Mesenchymal stem cell (in vitro differentiated cells and primary cell): Measurements from ENCODE around the gene CYP2S1.

Source experiments
- DNase-seq: peaks from one replicate; pipeline ENCODE4 v3.0.0-alpha.2; 2013
- H2AFZ ChIP-seq: one replicate; pipeline ENCODE4 v1.6.1; 2013; ENCODE audit warnings: low read depth, mild to moderate bottlenecking, control low read depth, inconsistent platforms, low read length, moderate library complexity
- H2AK5ac ChIP-seq: 2 replicates; pipeline ENCODE4 v1.6.1; 2013; ENCODE audit warnings: low read length, moderate library complexity, mild to moderate bottlenecking, inconsistent platforms; ENCODE audit not compliant: severe bottlenecking
- H2BK120ac ChIP-seq: one replicate; pipeline ENCODE4 v1.6.1; 2013; ENCODE audit warnings: low read depth, mild to moderate bottlenecking, inconsistent platforms, low read length, moderate library complexity
- H2BK12ac ChIP-seq, 2 experiments: one replicate each; pipeline ENCODE4 v1.6.1; 2013; ENCODE audit warnings: inconsistent platforms in 2 of 2, low read length in 2 of 2, mild to moderate bottlenecking in 2 of 2, moderate library complexity in 2 of 2, control low read depth in 1 of 2
- H2BK15ac ChIP-seq: one replicate; pipeline ENCODE4 v1.6.1; 2013; ENCODE audit warnings: mild to moderate bottlenecking, low read depth, inconsistent platforms; ENCODE audit not compliant: poor library complexity, severe bottlenecking
- H2BK5ac ChIP-seq: 2 replicates; pipeline ENCODE4 v1.6.1; 2013; ENCODE audit warnings: low read depth, mild to moderate bottlenecking, low read length, control low read depth, inconsistent platforms; ENCODE audit not compliant: poor library complexity, severe bottlenecking
- H3K14ac ChIP-seq, 2 experiments: one replicate each; pipeline ENCODE4 v1.6.1; 2013; ENCODE audit warnings: inconsistent platforms in 2 of 2, low read length in 2 of 2, control low read depth in 1 of 2, mild to moderate bottlenecking in 1 of 2, moderate library complexity in 1 of 2
- H3K18ac ChIP-seq, 2 experiments: one replicate each; pipeline ENCODE4 v1.6.1; 2013; ENCODE audit warnings: inconsistent platforms in 2 of 2, low read length in 2 of 2, control low read depth in 1 of 2, low read depth in 1 of 2, mild to moderate bottlenecking in 1 of 2
- H3K23ac ChIP-seq, 2 experiments: one replicate each; pipeline ENCODE4 v1.6.1; 2013; ENCODE audit warnings: inconsistent platforms in 2 of 2, low read length in 2 of 2, mild to moderate bottlenecking in 2 of 2, moderate library complexity in 2 of 2, control low read depth in 1 of 2
- H3K27ac ChIP-seq: 2 replicates; pipeline ENCODE4 v1.5.1; 2013; ENCODE audit warnings: mild to moderate bottlenecking, moderate library complexity, low read length, control low read depth, inconsistent platforms; ENCODE audit not compliant: poor library complexity, severe bottlenecking
- H3K27me3 ChIP-seq, 2 experiments: 2 replicates each; pipeline versions ENCODE4 v1.6.1 to v1.7.0; 2013; ENCODE audit warnings: low read length in 2 of 2, mild to moderate bottlenecking in 2 of 2, moderate library complexity in 2 of 2, control low read depth in 1 of 2, inconsistent platforms in 1 of 2; ENCODE audit not compliant: control insufficient read depth in 1 of 2, insufficient read depth in 1 of 2
- H3K36me3 ChIP-seq, 2 experiments: 2 replicates each; pipeline versions ENCODE4 v1.6.1 to v1.7.0; 2013; ENCODE audit warnings: low read length in 2 of 2, control low read depth in 1 of 2, inconsistent platforms in 1 of 2, low read depth in 1 of 2, mild to moderate bottlenecking in 1 of 2; ENCODE audit not compliant: insufficient read depth in 2 of 2, control insufficient read depth in 1 of 2
- H3K4ac ChIP-seq, 2 experiments: one replicate each; pipeline ENCODE4 v1.6.1; 2013; ENCODE audit warnings: inconsistent platforms in 2 of 2, low read length in 2 of 2, mild to moderate bottlenecking in 2 of 2, moderate library complexity in 2 of 2, control low read depth in 1 of 2, low read depth in 1 of 2
- H3K4me1 ChIP-seq: 2 replicates; pipeline ENCODE4 v1.6.1; 2013; ENCODE audit warnings: low read depth, low read length, control low read depth; ENCODE audit not compliant: control insufficient read depth, insufficient read depth
- H3K4me2 ChIP-seq: 2 replicates; pipeline ENCODE4 v1.6.1; 2013; ENCODE audit warnings: low read length, mild to moderate bottlenecking, inconsistent platforms; ENCODE audit not compliant: poor library complexity, severe bottlenecking
- H3K4me3 ChIP-seq, 2 experiments: 2 replicates each; pipeline versions ENCODE4 v1.5.1 to v1.7.0; 2013; ENCODE audit warnings: low read length in 2 of 2, mild to moderate bottlenecking in 2 of 2, control low read depth in 1 of 2, low read depth in 1 of 2; ENCODE audit not compliant: insufficient read depth in 1 of 2
- H3K79me1 ChIP-seq: replicated peaks from 2 replicates; pipeline ENCODE4 v1.6.1; 2013; ENCODE audit warnings: mild to moderate bottlenecking, control low read depth, low read length, inconsistent platforms; ENCODE audit not compliant: poor library complexity, severe bottlenecking
- H3K9ac ChIP-seq: 2 replicates; pipeline ENCODE4 v1.7.0; 2013; ENCODE audit warnings: mild to moderate bottlenecking, low read length, moderate library complexity
- H3K9me3 ChIP-seq: 2 replicates; pipeline ENCODE4 v1.7.0; 2013; ENCODE audit warnings: mild to moderate bottlenecking, low read length; ENCODE audit not compliant: control insufficient read depth
- H4K8ac ChIP-seq: one replicate; pipeline ENCODE4 v1.6.1; 2013; ENCODE audit warnings: inconsistent platforms, mild to moderate bottlenecking, low read length, moderate library complexity
- H4K91ac ChIP-seq: one replicate; pipeline ENCODE4 v1.6.1; 2013; ENCODE audit warnings: mild to moderate bottlenecking, low read length, inconsistent platforms
- whole genome bisulfite sequencing: methylation state at CpG from one replicate; pipeline ENCODE4 v1.1.7; 2013; ENCODE audit warnings: mixed read lengths; 5-methylcytosine and 5-hydroxymethylcytosine counted together

The CYP2S1 gene

GRCh38 chr19:41166944-41167804, 25.8 kb upstream of the CYP2S1 start:
- H3K27ac ChIP-seq, result no peak overlapping the region

DNA sequence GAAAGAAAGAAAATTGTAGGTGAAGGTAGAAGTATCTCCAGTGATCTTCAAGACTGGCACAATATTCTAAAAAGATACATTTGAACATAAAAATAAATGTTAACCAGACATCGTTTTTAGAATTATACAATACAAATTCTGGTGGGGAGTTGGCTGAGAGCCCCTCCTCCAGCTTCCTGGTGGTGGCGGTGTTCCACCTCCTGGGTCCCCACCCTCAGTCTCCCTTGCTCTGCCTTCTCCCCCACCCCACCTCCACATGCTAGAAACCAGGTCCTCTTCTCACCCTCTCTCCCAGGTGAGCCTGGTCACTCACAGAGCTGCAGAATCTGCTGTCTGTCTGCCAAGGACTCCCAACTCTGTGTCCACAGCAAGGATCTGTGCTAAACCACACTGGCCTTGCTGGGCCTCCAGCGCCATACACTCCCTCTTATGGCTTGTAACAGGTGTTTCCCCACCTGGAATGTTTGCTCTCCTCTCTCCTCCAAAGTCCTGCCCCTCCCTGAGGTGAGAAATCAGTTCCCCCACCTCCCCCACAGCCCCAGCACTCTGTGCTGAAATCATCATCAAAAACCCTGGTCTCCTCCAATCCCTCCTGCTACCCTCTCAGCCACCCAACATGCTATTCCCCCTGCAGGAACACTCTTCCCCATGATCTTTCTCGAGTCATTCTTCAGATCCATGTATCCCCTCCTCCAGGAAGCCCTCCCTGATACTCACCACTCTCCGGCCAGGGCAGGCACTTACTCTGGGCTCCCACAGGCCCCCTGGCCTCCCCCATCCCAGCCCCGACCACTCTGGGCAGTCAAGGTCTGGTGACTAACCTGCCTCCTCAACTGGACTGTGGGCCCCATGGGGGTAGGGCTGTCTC, 20.5 kb upstream of the CYP2S1 start:
- H3K14ac ChIP-seq, result peak overlapping the region in 1 of 2 experiments; percentile 19
- no peaks in the 10 kb centered on the region for H3K36me3 ChIP-seq
- H3K27ac ChIP-seq, result no peak overlapping the region
- no peak overlapping the region for H4K91ac ChIP-seq
- no peak overlapping the region for H4K8ac ChIP-seq
- H3K9me3 ChIP-seq, result no peaks in the 10 kb centered on the region
- H3K4me2 ChIP-seq, result no peak overlapping the region
- peaks cover 6% of the 10 kb centered on the region for H3K4me1 ChIP-seq
- H2BK5ac ChIP-seq, result no peak overlapping the region
- no peak overlapping the region for H2BK15ac ChIP-seq
- no peak overlapping the region for H3K9ac ChIP-seq
- no peak overlapping the region for H3K4ac ChIP-seq
- H2BK120ac ChIP-seq, result no peak overlapping the region
- no peak overlapping the region for H2AK5ac ChIP-seq
- no peak overlapping the region for H3K4me3 ChIP-seq
- no peak for DNase-seq
- peaks cover 0 to 8% of the 10 kb centered on the region in 2 experiments for H3K27me3 ChIP-seq
- H3K23ac ChIP-seq, result no peak overlapping the region
- 81% methylated on average over 6 of the region's 6 CpGs for WGBS
- H3K18ac ChIP-seq, result no peak overlapping the region
- H2AFZ ChIP-seq, result no peak overlapping the region
- no peaks in the 10 kb centered on the region for H3K79me1 ChIP-seq
- H2BK12ac ChIP-seq, result no peak overlapping the region

More at GRCh38 chr19:41166944-41167804, 25.8 kb upstream of the CYP2S1 start:
- H3K9ac ChIP-seq, result no peak overlapping the region
- H2BK15ac ChIP-seq, result no peak overlapping the region
- H3K36me3 ChIP-seq, result no peaks in the 10 kb centered on the region
- H2AK5ac ChIP-seq, result no peak overlapping the region
- no peak overlapping the region for H2AFZ ChIP-seq
- no peak overlapping the region for H3K4me2 ChIP-seq
- H3K14ac ChIP-seq, result no peak overlapping the region
- no peak overlapping the region for H3K4ac ChIP-seq
- H3K79me1 ChIP-seq, result no peaks in the 10 kb centered on the region
- H2BK120ac ChIP-seq, result no peak overlapping the region
- no peak overlapping the region for H2BK5ac ChIP-seq
- WGBS, result 88% methylated on average over 14 of the region's 14 CpGs
- no peak overlapping the region for H4K91ac ChIP-seq
- no peak for DNase-seq
- no peak overlapping the region for H2BK12ac ChIP-seq
- no peak overlapping the region for H3K23ac ChIP-seq
- H4K8ac ChIP-seq, result no peak overlapping the region
- H3K4me1 ChIP-seq, result peaks cover 1% of the 10 kb centered on the region
- no peaks in the 10 kb centered on the region for H3K9me3 ChIP-seq
- no peak overlapping the region for H3K18ac ChIP-seq
- H3K27me3 ChIP-seq, result peaks cover 0 to 8% of the 10 kb centered on the region in 2 experiments
- no peak overlapping the region for H3K4me3 ChIP-seq

GRCh38 chr19:41174297-41174928, 18.6 kb upstream of the CYP2S1 start:
- H2BK5ac ChIP-seq, result no peak overlapping the region
- no peak overlapping the region for H2BK15ac ChIP-seq
- peak overlapping the region in 1 of 2 experiments; percentile 39 for H2BK12ac ChIP-seq
- H3K9ac ChIP-seq, result no peak overlapping the region
- no peaks in the 10 kb centered on the region for H3K36me3 ChIP-seq
- H3K4me3 ChIP-seq, result no peak overlapping the region
- H4K91ac ChIP-seq, result peak overlapping the region; percentile 61
- H4K8ac ChIP-seq, result no peak overlapping the region
- H3K79me1 ChIP-seq, result no peaks in the 10 kb centered on the region
- H3K4me2 ChIP-seq, result no peak overlapping the region
- no peak overlapping the region for H3K14ac ChIP-seq
- no peak overlapping the region for H3K4ac ChIP-seq
- H3K27ac ChIP-seq, result no peak overlapping the region
- H2AFZ ChIP-seq, result no peak overlapping the region
- H3K4me1 ChIP-seq, result peaks cover 6% of the 10 kb centered on the region
- no peak overlapping the region for H2AK5ac ChIP-seq
- H3K27me3 ChIP-seq, result peaks cover 0 to 8% of the 10 kb centered on the region in 2 experiments
- 93% methylated on average over 7 of the region's 15 CpGs for WGBS
- no peaks in the 10 kb centered on the region for H3K9me3 ChIP-seq
- DNase-seq, result no peak
- H3K23ac ChIP-seq, result no peak overlapping the region
- H2BK120ac ChIP-seq, result no peak overlapping the region
- no peak overlapping the region for H3K18ac ChIP-seq
